Caco-2 (cell line): Measurements from ENCODE around the gene MCMBP. TPM values are rescaled to one million over a fixed set of nuclear protein-coding genes. Genes with fewer than 3 reads are reported as not detected.
"Not testable (repeated sequence)": the region's sequence is repeated elsewhere in the genome, so short reads cannot be mapped to it uniquely, and the experiment has no call there.

ENCODE experiments used
- BruUV-seq: library from RNA; stranded (reverse); fragments of 400-500 nt; replicated peaks from 2 replicates; lab custom pipeline; 2021; lab: Mats Ljungman, UMichigan
- CTCF ChIA-PET: fragments of 300-600 bp; sonication (Branson Sonifier 250); formaldehyde crosslinking; loops from one replicate; lab custom pipeline; 2022; ENCODE audit warnings: antibody characterized with exemption; lab: Charles Lee
- POLR2A ChIA-PET: fragments of 300-600 bp; sonication (Branson Sonifier 250); formaldehyde crosslinking; loops from one replicate; lab custom pipeline; 2022; ENCODE audit warnings: antibody characterized with exemption; lab: Charles Lee
- DNase-seq, 2 experiments: peaks; one replicate each; pipeline versions ENCODE4 v3.0.0 to v3.0.0-alpha.2; 2020 to 2022
- H3K27me3 ChIP-seq: replicated peaks from 2 replicates; pipeline ENCODE4 v1.6.0; 2011; ENCODE audit warnings: low read length; ENCODE audit not compliant: control insufficient read depth, insufficient read depth
- H3K36me3 ChIP-seq: 2 replicates; pipeline ENCODE4 v1.5.1; 2011; ENCODE audit warnings: low read length; ENCODE audit not compliant: control insufficient read depth, insufficient read depth
- H3K4me1 ChIP-seq: fragments of 250-450 bp; sonication (Bioruptor Pico); 2 replicates; pipeline ENCODE4 v1.5.1; 2020; ENCODE audit warnings: mild to moderate bottlenecking
- H3K4me3 ChIP-seq: 2 replicates; pipeline ENCODE4 v1.5.1; 2011; ENCODE audit warnings: low read depth, mild to moderate bottlenecking, control low read depth, low read length
- H3K9me3 ChIP-seq: fragments of 250-450 bp; sonication (Bioruptor Pico); 2 replicates; pipeline ENCODE4 v1.5.1; 2020; ENCODE audit warnings: mild to moderate bottlenecking, moderate library complexity
- H3K27ac Mint-ChIP-seq: one replicate; pipeline ENCODE4 v1.8.0; 2022; ENCODE audit warnings: mixed read lengths; ENCODE audit not compliant: unreplicated experiment
- H3K27me3 Mint-ChIP-seq: one replicate; pipeline ENCODE4 v1.8.0; 2022; ENCODE audit warnings: mixed read lengths; ENCODE audit not compliant: insufficient read depth, unreplicated experiment
- H3K36me3 Mint-ChIP-seq: one replicate; pipeline ENCODE4 v1.8.0; 2022; ENCODE audit warnings: mild to moderate bottlenecking, mixed read lengths; ENCODE audit not compliant: insufficient read depth, unreplicated experiment
- H3K4me1 Mint-ChIP-seq: one replicate; pipeline ENCODE4 v1.8.0; 2022; ENCODE audit warnings: low read depth, mixed read lengths; ENCODE audit not compliant: unreplicated experiment
- H3K4me3 Mint-ChIP-seq: one replicate; pipeline ENCODE4 v1.8.0; 2022; ENCODE audit warnings: mild to moderate bottlenecking, moderate library complexity, mixed read lengths; ENCODE audit not compliant: unreplicated experiment
- H3K9me3 Mint-ChIP-seq: one replicate; pipeline ENCODE4 v1.8.0; 2022; ENCODE audit warnings: mixed read lengths; ENCODE audit not compliant: unreplicated experiment
- CTCF ChIP-seq, 2 experiments: fragments of 200-600 bp in 1 of 2; IDR thresholded peaks; 1 replicate in 1 of 2; 2 replicates in 1 of 2; pipeline versions ENCODE4 v1.5.1 to v1.8.0; 2011 to 2022; ENCODE audit warnings: antibody characterized with exemption in 1 of 2, control low read depth in 1 of 2, inconsistent platforms in 1 of 2, low read depth in 1 of 2, low read length in 1 of 2, mild to moderate bottlenecking in 1 of 2, moderate library complexity in 1 of 2; ENCODE audit not compliant: insufficient read depth in 1 of 2, severe bottlenecking in 1 of 2, unreplicated experiment in 1 of 2
- intact Hi-C: fragments of 100-400 bp; cut with micrococcal nuclease; formaldehyde crosslinking; loops from one replicate; pipeline ENCODE4 v1.10.0; 2022; ENCODE audit not compliant: unreplicated experiment
- total RNA-seq: library from RNA; stranded (reverse); gene quantifications from 2 replicates; pipeline ENCODE4 v1.2.3, GENCODE V29; 2022

The MCMBP gene
- total RNA-seq, 1 experiment from 2014 or later = 88.4 TPM

GRCh38 chr10:119883901-119884611 lies 11.4 kb upstream of the MCMBP start:
- DNase-seq, CTCF ChIA-PET, H3K4me1 ChIP-seq, H3K4me3 Mint-ChIP-seq, H3K27ac Mint-ChIP-seq, H3K27me3 Mint-ChIP-seq, BruUV-seq, H3K9me3 ChIP-seq, H3K36me3 Mint-ChIP-seq, H3K27me3 ChIP-seq, intact Hi-C loops, H3K36me3 ChIP-seq, H3K9me3 Mint-ChIP-seq, H3K4me3 ChIP-seq, H3K4me1 Mint-ChIP-seq: not testable (repeated sequence)
- POLR2A ChIA-PET = interaction anchor here (1.7 kb wide), 1 partner anchor 8 kb away, joined by 5 read pairs; the partner anchor contains the start of gene SEC23IP

- H3K27me3 Mint-ChIP-seq = no peaks in the 10 kb centered on the region
- Histone ChIP-seq H3K4me1 (no peaks in the 10 kb centered on the region), H3K9me3 (no peaks in the 10 kb centered on the region), H3K27me3 (no peaks in the 10 kb centered on the region), H3K4me3 (no peak overlapping the region), H3K36me3 (no peaks in the 10 kb centered on the region)
- DNase-seq = no peak
- H3K4me3 Mint-ChIP-seq = no peak overlapping the region
- ChIA-PET POLR2A (no interaction called here), CTCF (no interaction called here)
- no peak overlapping the region for H3K27ac Mint-ChIP-seq
- peaks cover 7% of the 10 kb centered on the region for H3K4me1 Mint-ChIP-seq
- no peaks in the 10 kb centered on the region for H3K9me3 Mint-ChIP-seq
- H3K36me3 Mint-ChIP-seq = no peaks in the 10 kb centered on the region
- intact Hi-C loops = loop anchor here (10.0 kb wide), 1 partner anchor 284 kb away; the partner anchor contains the start of gene TIAL1
- TF ChIP-seq CTCF (IDR thresholded peaks at IDR 0.05; ENCODE audit: insufficient read depth in 1 of 2, low read depth in 1 of 2, low read length in 1 of 2, severe bottlenecking in 1 of 2, unreplicated experiment in 1 of 2) = no peak
- no TSS peak for BruUV-seq
Observed at GRCh38 chr10:119878524-119878923, 5.9 kb upstream of the MCMBP start.

- Histone ChIP-seq H3K4me1 (peaks cover 14% of the 10 kb centered on the region), H3K36me3 (no peaks in the 10 kb centered on the region), H3K4me3 (peak overlapping the region; percentile 56), H3K27me3 (no peaks in the 10 kb centered on the region), H3K9me3 (no peaks in the 10 kb centered on the region)
- CTCF ChIA-PET = interaction anchor here (0.6 to 2.3 kb wide), 4 partner anchors 12 to 123 kb away, joined by 3 to 7 read pairs (median 5); no protein-coding TSS in a partner anchor
- no peaks in the 10 kb centered on the region for H3K27me3 Mint-ChIP-seq
- peak; percentile 84 to 90 for DNase-seq
- BruUV-seq = no TSS peak
- peak overlapping the region; percentile 83 for H3K27ac Mint-ChIP-seq
- intact Hi-C loops = loop anchor here (1.0 to 10.0 kb wide), 2 partner anchors 19 to 278 kb away; partner anchors contain the start of genes SEC23IP and TIAL1
- peaks cover 21% of the 10 kb centered on the region for H3K36me3 Mint-ChIP-seq
- H3K4me3 Mint-ChIP-seq = peak overlapping the region; percentile 88
- H3K9me3 Mint-ChIP-seq = no peaks in the 10 kb centered on the region
- POLR2A ChIA-PET = interaction anchor here (0.6 to 3.2 kb wide), 5 partner anchors 20 to 150 kb away, joined by 3 to 29 read pairs (median 7); partner anchors contain the start of genes INPP5F and SEC23IP
- peaks cover 16% of the 10 kb centered on the region for H3K4me1 Mint-ChIP-seq
- no peak for TF ChIP-seq CTCF (IDR thresholded peaks at IDR 0.05; ENCODE audit: insufficient read depth in 1 of 2, low read depth in 1 of 2, low read length in 1 of 2, severe bottlenecking in 1 of 2, unreplicated experiment in 1 of 2)
Observed at GRCh38 chr10:119872860-119873681, 428 bp upstream of the MCMBP start.
